HCT116 (cell line): ENCODE results near the gene CD1E. TPM values are rescaled to one million over a fixed set of nuclear protein-coding genes. Genes with fewer than 3 reads are reported as not detected.

ENCODE experiments used
- ATAC-seq: fragments of 200-7000 bp; cut with Tn5 transposase; 2 replicates; pipeline ENCODE4 v1.9.1; 2020; ENCODE audit warnings: mild to moderate bottlenecking, moderate library complexity
- BruUV-seq: library from RNA; stranded (reverse); fragments of 400-500 nt; replicated peaks from 2 replicates; lab custom pipeline; 2021; lab: Mats Ljungman, UMichigan
- CTCF ChIA-PET: fragments of 300-600 bp; sonication (Branson Sonifier 250); formaldehyde crosslinking; loops from one replicate; lab custom pipeline; 2021; ENCODE audit warnings: antibody characterized with exemption; lab: Charles Lee
- POLR2A ChIA-PET: fragments of 300-600, 350-600 bp; sonication (Branson Sonifier 250); formaldehyde crosslinking; loops from one replicate; lab custom pipeline; 2021; ENCODE audit warnings: antibody characterized with exemption; lab: Charles Lee
- RAD21 ChIA-PET, 2 experiments: fragments of 300-600 bp; sonication (Branson Sonifier 250); formaldehyde crosslinking; loops; one replicate each; lab custom pipeline; 2023; ENCODE audit warnings: low total read pairs in 2 of 2; ENCODE audit not compliant: uncharacterized antibody in 2 of 2, unreplicated experiment in 2 of 2, low non-redundant PET in 1 of 2; lab: Charles Lee
- DNase-seq: peaks from one replicate; pipeline ENCODE4 v3.0.0-alpha.2; 2010; ENCODE audit warnings: low read depth, low spot score
- H2AFZ ChIP-seq: fragments of 200-600 bp; shearing (Covaris generic), sonication (generic); 2 replicates; pipeline ENCODE4 v1.6.1; 2017; ENCODE audit warnings: low read depth, mixed run types, mixed read lengths, antibody characterized with exemption, low read length; ENCODE audit not compliant: poor library complexity, severe bottlenecking
- H3K27ac ChIP-seq: 2 replicates; pipeline ENCODE4 v1.5.1; 2012; ENCODE audit warnings: low read depth, low read length
- H3K27me3 ChIP-seq: fragments of 200-600 bp; sonication (generic); 2 replicates; pipeline ENCODE4 v1.6.1; 2016; ENCODE audit warnings: mixed run types, low read length, mixed read lengths; ENCODE audit not compliant: insufficient read depth
- H3K36me3 ChIP-seq, 2 experiments: fragments of 200-500 bp in 1 of 2; fragments of 200-600 bp in 1 of 2; sonication (Bioruptor generic) in 1 of 2; sonication (generic) in 1 of 2; 2 replicates each; pipeline versions ENCODE4 v1.5.1 to v1.6.1; 2014 to 2016; ENCODE audit warnings: low read length in 2 of 2, inconsistent platforms in 1 of 2, mixed read lengths in 1 of 2, mixed run types in 1 of 2; ENCODE audit not compliant: insufficient read depth in 2 of 2, control insufficient read depth in 1 of 2
- H3K4me1 ChIP-seq, 2 experiments: fragments of 200-600 bp in 1 of 2; sonication (generic) in 1 of 2; 2 replicates each; pipeline versions ENCODE4 v1.5.1 to v1.6.1; 2012 to 2017; ENCODE audit warnings: low read length in 2 of 2, inconsistent platforms in 1 of 2, mild to moderate bottlenecking in 1 of 2, mixed read lengths in 1 of 2, mixed run types in 1 of 2, moderate library complexity in 1 of 2; ENCODE audit not compliant: insufficient read depth in 2 of 2, control insufficient read depth in 1 of 2
- H3K4me2 ChIP-seq: fragments of 200-600 bp; sonication (generic); 2 replicates; pipeline ENCODE4 v1.6.1; 2017; ENCODE audit warnings: mixed run types, low read length, mixed read lengths
- H3K4me3 ChIP-seq, 2 experiments: fragments of 200-600 bp in 1 of 2; sonication (generic) in 1 of 2; replicated peaks in 1 of 2; 2 replicates each; pipeline ENCODE4 v1.5.1; 2011 to 2016; ENCODE audit warnings: low read length in 2 of 2, control low read depth in 1 of 2, low read depth in 1 of 2, mild to moderate bottlenecking in 1 of 2, mixed read lengths in 1 of 2, mixed run types in 1 of 2
- H3K79me2 ChIP-seq: fragments of 200-600 bp; sonication (generic); 2 replicates; pipeline ENCODE4 v1.6.1; 2017; ENCODE audit warnings: mild to moderate bottlenecking, mixed run types, low read length, moderate library complexity, mixed read lengths; ENCODE audit not compliant: insufficient read depth
- H3K9ac ChIP-seq: fragments of 200-600 bp; sonication (generic); 2 replicates; pipeline ENCODE4 v1.6.1; 2016; ENCODE audit warnings: low read length, mixed read lengths
- H3K9me2 ChIP-seq: fragments of 200-600 bp; sonication (generic), shearing (Covaris generic); 2 replicates; pipeline ENCODE4 v1.6.1; 2017; ENCODE audit warnings: mixed run types, mild to moderate bottlenecking, moderate library complexity; ENCODE audit not compliant: insufficient read depth
- H3K9me3 ChIP-seq, 2 experiments: fragments of 200-500 bp in 1 of 2; fragments of 200-600 bp in 1 of 2; sonication (Bioruptor generic) in 1 of 2; sonication (generic) in 1 of 2; 2 replicates each; pipeline ENCODE4 v1.6.1; 2014 to 2017; ENCODE audit warnings: low read length in 2 of 2, mixed read lengths in 2 of 2, inconsistent platforms in 1 of 2, low read depth in 1 of 2, mild to moderate bottlenecking in 1 of 2, mixed run types in 1 of 2, moderate library complexity in 1 of 2; ENCODE audit not compliant: control insufficient read depth in 1 of 2, insufficient read depth in 1 of 2
- H4K20me1 ChIP-seq: fragments of 200-600 bp; sonication (generic), shearing (Covaris generic); 2 replicates; pipeline ENCODE4 v1.6.1; 2017; ENCODE audit warnings: mixed run types, mild to moderate bottlenecking, moderate library complexity; ENCODE audit not compliant: insufficient read depth
- CBX3 ChIP-seq: IDR thresholded peaks from 2 replicates; pipeline ENCODE4 v1.6.1; 2012; ENCODE audit warnings: low read depth
- CEBPB ChIP-seq: IDR thresholded peaks from 2 replicates; pipeline ENCODE4 v1.6.1; 2012; ENCODE audit warnings: low read depth
- EGR1 ChIP-seq: IDR thresholded peaks from 2 replicates; pipeline ENCODE4 v1.6.1; 2012; ENCODE audit warnings: low read depth
- ELF1 ChIP-seq: IDR thresholded peaks from 2 replicates; pipeline ENCODE4 v1.6.1; 2012; ENCODE audit warnings: low read depth, borderline replicate concordance
- EZH2 ChIP-seq: fragments of 200-600 bp; sonication (generic); IDR thresholded peaks from 2 replicates; pipeline ENCODE4 v1.6.1; 2017; ENCODE audit warnings: antibody characterized with exemption, mixed run types
- EZH2phosphoT487 ChIP-seq: fragments of 200-600 bp; IDR thresholded peaks from 2 replicates; pipeline ENCODE4 v1.6.1; 2018; ENCODE audit warnings: antibody characterized with exemption, borderline replicate concordance
- FOSL1 ChIP-seq: IDR thresholded peaks from 2 replicates; pipeline ENCODE4 v1.6.1; 2012; ENCODE audit warnings: low read depth
- JUND ChIP-seq: IDR thresholded peaks from 2 replicates; pipeline ENCODE4 v1.6.1; 2012
- POLR2A ChIP-seq: IDR thresholded peaks from 2 replicates; pipeline ENCODE4 v1.7.0; 2011; ENCODE audit warnings: borderline replicate concordance; ENCODE audit not compliant: insufficient read depth, insufficient read length; ENCODE audit errors: extremely low read depth
- RAD21 ChIP-seq: IDR thresholded peaks from 2 replicates; pipeline ENCODE4 v1.6.1; 2012; ENCODE audit warnings: low read depth, mild to moderate bottlenecking
- SIN3A ChIP-seq: IDR thresholded peaks from 2 replicates; pipeline ENCODE4 v1.6.1; 2012; ENCODE audit warnings: low read depth
- SP1 ChIP-seq: IDR thresholded peaks from 2 replicates; pipeline ENCODE4 v1.6.1; 2012; ENCODE audit warnings: low read depth
- SRF ChIP-seq: IDR thresholded peaks from 2 replicates; pipeline ENCODE4 v1.6.1; 2012; ENCODE audit warnings: low read depth
- TCF7L2 ChIP-seq: IDR thresholded peaks from 2 replicates; pipeline ENCODE4 v1.7.0; 2011; ENCODE audit warnings: borderline replicate concordance, inconsistent platforms; ENCODE audit not compliant: insufficient read depth, insufficient read length; ENCODE audit errors: extremely low read depth
- YY1 ChIP-seq: IDR thresholded peaks from 2 replicates; pipeline ENCODE4 v1.6.1; 2011; ENCODE audit warnings: low read length, low read depth, moderate library complexity, mild to moderate bottlenecking; ENCODE audit not compliant: insufficient replicate concordance; ENCODE audit errors: extremely low read depth
- intact Hi-C: fragments of 100-400 bp; cut with micrococcal nuclease; formaldehyde crosslinking; loops from 2 replicates; pipeline ENCODE4 v1.10.0; 2022
- total RNA-seq: library from RNA; stranded (reverse); gene quantifications from one replicate; pipeline ENCODE4 v1.2.1, GENCODE V29; 2021; ENCODE audit not compliant: unreplicated experiment
- TF ChIP-seq, protein P1 (sequence below): IDR thresholded peaks from 2 replicates; pipeline ENCODE4 v1.6.1; 2012
- TF ChIP-seq, protein P2 (sequence below): IDR thresholded peaks from 2 replicates; pipeline ENCODE4 v1.6.1; 2011; ENCODE audit warnings: mild to moderate bottlenecking, low read length, moderate library complexity; ENCODE audit not compliant: insufficient replicate concordance; ENCODE audit errors: extremely low read depth
- TF ChIP-seq, protein P3 (sequence below): IDR thresholded peaks from 2 replicates; pipeline ENCODE4 v1.6.1; 2012; ENCODE audit warnings: low read depth
- TF ChIP-seq, protein P4 (sequence below): IDR thresholded peaks from 2 replicates; pipeline ENCODE4 v1.6.1; 2012
- TF ChIP-seq, protein P5 (sequence below), 3 experiments: fragments of 200-600 bp in 1 of 3; sonication (generic) in 1 of 3; IDR thresholded peaks in 2 of 3; conservative IDR thresholded peaks in 1 of 3; 2 replicates each; pipeline ENCODE4 v1.5.1; 2012 to 2017; ENCODE audit warnings: low read depth in 2 of 3, low read length in 2 of 3, antibody characterized with exemption in 1 of 3, borderline replicate concordance in 1 of 3, control low read depth in 1 of 3, mild to moderate bottlenecking in 1 of 3, mixed read lengths in 1 of 3, mixed run types in 1 of 3, moderate library complexity in 1 of 3; ENCODE audit not compliant: insufficient read depth in 1 of 3

The CD1E gene
- total RNA-seq, 1 experiment from 2014 or later, result not detected

DNA sequence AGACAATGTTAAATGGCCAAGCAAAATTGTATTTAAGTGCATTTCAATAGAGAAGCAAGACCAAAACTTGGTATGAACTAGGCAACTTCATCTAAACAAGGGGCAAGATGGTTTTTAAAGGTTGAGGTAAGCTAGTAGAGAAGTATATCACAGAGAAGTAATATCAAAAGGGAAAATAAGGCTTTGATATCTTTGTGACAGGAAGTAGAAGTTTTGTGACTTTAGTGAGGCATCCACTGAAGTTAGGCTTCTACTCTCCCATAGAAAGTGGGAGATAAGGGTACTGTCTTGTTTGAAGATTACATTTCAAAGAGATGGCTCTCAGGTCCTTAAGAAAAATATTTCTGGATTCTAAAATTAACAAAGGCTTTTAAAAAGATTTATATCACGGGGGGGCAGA lies 36.6 kb downstream of the CD1E start:
- Histone ChIP-seq H2AFZ (no peak overlapping the region), H3K9me3 (no peaks in the 10 kb centered on the region), H3K9ac (no peak overlapping the region), H3K4me1 (no peaks in the 10 kb centered on the region), H3K4me2 (no peak overlapping the region)
- no peak for DNase-seq
- CTCF ChIA-PET, result no interaction called here
- RAD21 ChIA-PET, result no interaction called here
- POLR2A ChIA-PET, result no interaction called here
- intact Hi-C loops, result no loop called here
- TF ChIP-seq EZH2phosphoT487 (no peak), JUND (no peak), RAD21 (no peak), TCF7L2 (no peak), EGR1 (no peak), EZH2 (no peak), CEBPB (no peak), SP1 (no peak), SRF (no peak), CBX3 (no peak), POLR2A (no peak), FOSL1 (no peak), SIN3A (no peak), YY1 (no peak), ELF1 (no peak)
- TF ChIP-seq, protein P1, sequence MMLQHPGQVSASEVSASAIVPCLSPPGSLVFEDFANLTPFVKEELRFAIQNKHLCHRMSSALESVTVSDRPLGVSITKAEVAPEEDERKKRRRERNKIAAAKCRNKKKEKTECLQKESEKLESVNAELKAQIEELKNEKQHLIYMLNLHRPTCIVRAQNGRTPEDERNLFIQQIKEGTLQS, result no peak
- TF ChIP-seq, protein P2, sequence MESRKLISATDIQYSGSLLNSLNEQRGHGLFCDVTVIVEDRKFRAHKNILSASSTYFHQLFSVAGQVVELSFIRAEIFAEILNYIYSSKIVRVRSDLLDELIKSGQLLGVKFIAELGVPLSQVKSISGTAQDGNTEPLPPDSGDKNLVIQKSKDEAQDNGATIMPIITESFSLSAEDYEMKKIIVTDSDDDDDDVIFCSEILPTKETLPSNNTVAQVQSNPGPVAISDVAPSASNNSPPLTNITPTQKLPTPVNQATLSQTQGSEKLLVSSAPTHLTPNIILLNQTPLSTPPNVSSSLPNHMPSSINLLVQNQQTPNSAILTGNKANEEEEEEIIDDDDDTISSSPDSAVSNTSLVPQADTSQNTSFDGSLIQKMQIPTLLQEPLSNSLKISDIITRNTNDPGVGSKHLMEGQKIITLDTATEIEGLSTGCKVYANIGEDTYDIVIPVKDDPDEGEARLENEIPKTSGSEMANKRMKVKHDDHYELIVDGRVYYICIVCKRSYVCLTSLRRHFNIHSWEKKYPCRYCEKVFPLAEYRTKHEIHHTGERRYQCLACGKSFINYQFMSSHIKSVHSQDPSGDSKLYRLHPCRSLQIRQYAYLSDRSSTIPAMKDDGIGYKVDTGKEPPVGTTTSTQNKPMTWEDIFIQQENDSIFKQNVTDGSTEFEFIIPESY, result no peak
- TF ChIP-seq, protein P3, sequence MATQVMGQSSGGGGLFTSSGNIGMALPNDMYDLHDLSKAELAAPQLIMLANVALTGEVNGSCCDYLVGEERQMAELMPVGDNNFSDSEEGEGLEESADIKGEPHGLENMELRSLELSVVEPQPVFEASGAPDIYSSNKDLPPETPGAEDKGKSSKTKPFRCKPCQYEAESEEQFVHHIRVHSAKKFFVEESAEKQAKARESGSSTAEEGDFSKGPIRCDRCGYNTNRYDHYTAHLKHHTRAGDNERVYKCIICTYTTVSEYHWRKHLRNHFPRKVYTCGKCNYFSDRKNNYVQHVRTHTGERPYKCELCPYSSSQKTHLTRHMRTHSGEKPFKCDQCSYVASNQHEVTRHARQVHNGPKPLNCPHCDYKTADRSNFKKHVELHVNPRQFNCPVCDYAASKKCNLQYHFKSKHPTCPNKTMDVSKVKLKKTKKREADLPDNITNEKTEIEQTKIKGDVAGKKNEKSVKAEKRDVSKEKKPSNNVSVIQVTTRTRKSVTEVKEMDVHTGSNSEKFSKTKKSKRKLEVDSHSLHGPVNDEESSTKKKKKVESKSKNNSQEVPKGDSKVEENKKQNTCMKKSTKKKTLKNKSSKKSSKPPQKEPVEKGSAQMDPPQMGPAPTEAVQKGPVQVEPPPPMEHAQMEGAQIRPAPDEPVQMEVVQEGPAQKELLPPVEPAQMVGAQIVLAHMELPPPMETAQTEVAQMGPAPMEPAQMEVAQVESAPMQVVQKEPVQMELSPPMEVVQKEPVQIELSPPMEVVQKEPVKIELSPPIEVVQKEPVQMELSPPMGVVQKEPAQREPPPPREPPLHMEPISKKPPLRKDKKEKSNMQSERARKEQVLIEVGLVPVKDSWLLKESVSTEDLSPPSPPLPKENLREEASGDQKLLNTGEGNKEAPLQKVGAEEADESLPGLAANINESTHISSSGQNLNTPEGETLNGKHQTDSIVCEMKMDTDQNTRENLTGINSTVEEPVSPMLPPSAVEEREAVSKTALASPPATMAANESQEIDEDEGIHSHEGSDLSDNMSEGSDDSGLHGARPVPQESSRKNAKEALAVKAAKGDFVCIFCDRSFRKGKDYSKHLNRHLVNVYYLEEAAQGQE, result no peak
- TF ChIP-seq, protein P4, sequence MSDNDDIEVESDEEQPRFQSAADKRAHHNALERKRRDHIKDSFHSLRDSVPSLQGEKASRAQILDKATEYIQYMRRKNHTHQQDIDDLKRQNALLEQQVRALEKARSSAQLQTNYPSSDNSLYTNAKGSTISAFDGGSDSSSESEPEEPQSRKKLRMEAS, result no peak
- TF ChIP-seq, protein P5, sequence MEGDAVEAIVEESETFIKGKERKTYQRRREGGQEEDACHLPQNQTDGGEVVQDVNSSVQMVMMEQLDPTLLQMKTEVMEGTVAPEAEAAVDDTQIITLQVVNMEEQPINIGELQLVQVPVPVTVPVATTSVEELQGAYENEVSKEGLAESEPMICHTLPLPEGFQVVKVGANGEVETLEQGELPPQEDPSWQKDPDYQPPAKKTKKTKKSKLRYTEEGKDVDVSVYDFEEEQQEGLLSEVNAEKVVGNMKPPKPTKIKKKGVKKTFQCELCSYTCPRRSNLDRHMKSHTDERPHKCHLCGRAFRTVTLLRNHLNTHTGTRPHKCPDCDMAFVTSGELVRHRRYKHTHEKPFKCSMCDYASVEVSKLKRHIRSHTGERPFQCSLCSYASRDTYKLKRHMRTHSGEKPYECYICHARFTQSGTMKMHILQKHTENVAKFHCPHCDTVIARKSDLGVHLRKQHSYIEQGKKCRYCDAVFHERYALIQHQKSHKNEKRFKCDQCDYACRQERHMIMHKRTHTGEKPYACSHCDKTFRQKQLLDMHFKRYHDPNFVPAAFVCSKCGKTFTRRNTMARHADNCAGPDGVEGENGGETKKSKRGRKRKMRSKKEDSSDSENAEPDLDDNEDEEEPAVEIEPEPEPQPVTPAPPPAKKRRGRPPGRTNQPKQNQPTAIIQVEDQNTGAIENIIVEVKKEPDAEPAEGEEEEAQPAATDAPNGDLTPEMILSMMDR (IDR thresholded peaks at IDR 0.05 in 2 of 3, conservative IDR thresholded peaks at IDR 0.05 in 1 of 3; ENCODE audit: borderline replicate concordance in 1 of 3, insufficient read depth in 1 of 3, low read depth in 2 of 3, low read length in 2 of 3), result no peak
- TF ChIP-seq, all 23 proteins: peak for 0
- Histone ChIP-seq H3K79me2 (no peaks in the 10 kb centered on the region), H4K20me1 (no peaks in the 10 kb centered on the region), H3K27ac (no peak overlapping the region), H3K36me3 (no peaks in the 10 kb centered on the region), H3K9me2 (no peaks in the 10 kb centered on the region), H3K4me3 (no peak overlapping the region), H3K27me3 (no peaks in the 10 kb centered on the region)
- no peak for ATAC-seq
- BruUV-seq, result no TSS peak
